Measurements from ENCODE around the gene OCA2. TPM values are rescaled to one million over a fixed set of nuclear protein-coding genes. Genes with fewer than 3 reads are reported as not detected.

The OCA2 gene
- total RNA-seq, 1 donor from 2014 or later, result 0.26 TPM

- DNase-seq (ENCODE audit: low read depth) (no peak), FAIRE-seq (peak; percentile 18)
- H3K36me3 ChIP-seq (ENCODE audit: control insufficient read depth, insufficient read depth, low read length), result no peaks in the 10 kb centered on the region
- no peaks in the 10 kb centered on the region for H3K27me3 ChIP-seq (ENCODE audit: control insufficient read depth, insufficient read depth, low read length)
- no peak overlapping the region for H3K4me3 ChIP-seq (ENCODE audit: low read depth, low read length)
- TF ChIP-seq CTCF (IDR thresholded peaks at IDR 0.05; ENCODE audit: insufficient read depth, low read length, severe bottlenecking), result no peak
Measured at GRCh38 chr15:27845535-27846369, 253.4 kb downstream of the OCA2 start.

GRCh38 chr15:27844018-27844666 is 255.0 kb downstream of the OCA2 start:
- H3K27me3 ChIP-seq (ENCODE audit: control insufficient read depth, insufficient read depth, low read length), result no peaks in the 10 kb centered on the region
- TF ChIP-seq CTCF (IDR thresholded peaks at IDR 0.05; ENCODE audit: insufficient read depth, low read length, severe bottlenecking), result no peak
- H3K4me3 ChIP-seq (ENCODE audit: low read depth, low read length), result no peak overlapping the region
- no peaks in the 10 kb centered on the region for H3K36me3 ChIP-seq (ENCODE audit: control insufficient read depth, insufficient read depth, low read length)
- peak; percentile 80 for FAIRE-seq
- peak; percentile 84 for DNase-seq (ENCODE audit: low read depth)

GRCh38 chr15:27843146-27843545 is 256.0 kb downstream of the OCA2 start:
- Histone ChIP-seq H3K27me3 (ENCODE audit: control insufficient read depth, insufficient read depth, low read length) (no peaks in the 10 kb centered on the region), H3K36me3 (ENCODE audit: control insufficient read depth, insufficient read depth, low read length) (no peaks in the 10 kb centered on the region), H3K4me3 (ENCODE audit: low read depth, low read length) (no peak overlapping the region)
- no peak for FAIRE-seq
- DNase-seq (ENCODE audit: low read depth), result no peak
- no peak for TF ChIP-seq CTCF (IDR thresholded peaks at IDR 0.05; ENCODE audit: insufficient read depth, low read length, severe bottlenecking)

- DNase-seq (ENCODE audit: low read depth) (no peak), FAIRE-seq (peak; percentile 68)
- no peak for TF ChIP-seq CTCF (IDR thresholded peaks at IDR 0.05; ENCODE audit: insufficient read depth, low read length, severe bottlenecking)
- no peaks in the 10 kb centered on the region for H3K27me3 ChIP-seq (ENCODE audit: control insufficient read depth, insufficient read depth, low read length)
- no peaks in the 10 kb centered on the region for H3K36me3 ChIP-seq (ENCODE audit: control insufficient read depth, insufficient read depth, low read length)
- H3K4me3 ChIP-seq (ENCODE audit: low read depth, low read length), result no peak overlapping the region
Measured at GRCh38 chr15:27842526-27842925, 256.6 kb downstream of the OCA2 start.

- no peak for DNase-seq (ENCODE audit: low read depth)
- TF ChIP-seq CTCF (IDR thresholded peaks at IDR 0.05; ENCODE audit: insufficient read depth, low read length, severe bottlenecking), result no peak
- no peak for FAIRE-seq
Measured at GRCh38 chr15:27835233-27835939, 263.7 kb downstream of the OCA2 start.

More at GRCh38 chr15:27835233-27835939, 263.7 kb downstream of the OCA2 start:
- Histone ChIP-seq H3K36me3 (ENCODE audit: control insufficient read depth, insufficient read depth, low read length) (no peaks in the 10 kb centered on the region), H3K4me3 (ENCODE audit: low read depth, low read length) (no peak overlapping the region), H3K27me3 (ENCODE audit: control insufficient read depth, insufficient read depth, low read length) (no peaks in the 10 kb centered on the region)
